GM18909 (cell line): Measurements from ENCODE around the gene CIBAR2.

Source experiments
- ATAC-seq: cut with Tn5 transposase; IDR thresholded peaks from one replicate; pipeline ENCODE4 v1.9.1; 2021; ENCODE audit warnings: mild to moderate bottlenecking; ENCODE audit not compliant: unreplicated experiment, poor library complexity

Gene CIBAR2

DNA sequence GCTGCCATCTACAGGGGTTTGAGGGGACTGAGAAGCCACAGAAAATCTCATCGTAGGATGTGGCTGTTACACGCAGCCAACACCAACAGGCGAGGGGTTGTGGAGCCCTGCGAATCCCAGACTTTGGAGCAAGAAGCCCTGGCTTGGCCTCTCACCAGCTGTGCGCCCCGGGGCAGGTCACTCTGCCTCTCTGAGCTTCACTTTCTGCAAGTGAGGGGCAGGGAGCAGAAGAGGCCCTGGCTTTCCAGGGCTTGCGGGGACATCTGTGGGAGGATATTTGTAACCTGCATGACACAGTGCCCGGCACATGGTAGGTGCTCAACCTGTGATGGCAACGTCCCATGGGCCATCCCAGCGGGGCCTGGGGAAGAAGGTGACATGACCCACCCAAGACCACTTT lies 32.9 kb upstream of the CIBAR2 start:
- no peak for ATAC-seq

DNA sequence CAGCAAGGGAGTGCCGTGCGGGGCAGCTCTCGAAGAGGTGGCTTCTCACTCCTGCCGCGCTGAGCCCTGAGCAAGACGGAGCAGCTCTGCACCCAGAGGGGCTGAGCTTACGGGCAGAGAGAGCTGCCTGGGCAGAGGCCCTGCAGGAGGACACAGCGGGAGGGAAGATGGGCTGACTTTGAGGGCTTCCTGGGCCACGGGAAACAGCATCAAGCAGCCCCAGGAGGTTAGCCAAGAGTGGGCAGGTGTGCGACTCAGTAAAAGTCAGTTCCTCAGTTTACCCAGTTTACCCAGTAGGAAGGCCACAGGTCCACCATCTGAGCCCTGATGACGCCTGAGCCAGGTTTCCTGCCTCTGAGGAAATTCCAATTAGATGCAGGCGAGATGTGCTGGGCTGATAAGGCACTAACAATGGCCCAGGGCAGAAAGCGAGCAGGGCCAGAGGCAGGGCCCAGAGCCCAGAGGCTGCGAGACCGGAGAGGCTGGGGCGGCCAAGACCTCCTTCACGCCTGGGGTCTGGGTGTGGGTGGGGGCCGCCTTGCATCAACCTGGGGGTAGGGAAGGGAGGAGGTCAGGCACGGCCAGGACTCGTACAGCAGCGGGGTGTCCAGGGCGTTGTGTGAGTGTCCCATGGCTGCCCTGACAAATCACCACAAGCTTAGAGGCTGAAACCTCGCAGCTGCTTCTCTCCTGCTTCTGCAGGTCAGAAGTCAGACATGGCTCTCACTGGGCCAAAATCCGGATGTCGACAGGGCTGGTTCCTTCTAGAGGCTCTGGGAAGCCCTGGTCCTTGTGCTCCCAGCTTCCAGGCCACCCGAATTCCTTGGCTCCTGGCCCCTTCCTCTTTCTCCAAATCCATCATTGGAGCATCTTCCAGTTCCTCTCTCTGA lies 32.0 kb upstream of the CIBAR2 start:
- ATAC-seq = no peak

DNA sequence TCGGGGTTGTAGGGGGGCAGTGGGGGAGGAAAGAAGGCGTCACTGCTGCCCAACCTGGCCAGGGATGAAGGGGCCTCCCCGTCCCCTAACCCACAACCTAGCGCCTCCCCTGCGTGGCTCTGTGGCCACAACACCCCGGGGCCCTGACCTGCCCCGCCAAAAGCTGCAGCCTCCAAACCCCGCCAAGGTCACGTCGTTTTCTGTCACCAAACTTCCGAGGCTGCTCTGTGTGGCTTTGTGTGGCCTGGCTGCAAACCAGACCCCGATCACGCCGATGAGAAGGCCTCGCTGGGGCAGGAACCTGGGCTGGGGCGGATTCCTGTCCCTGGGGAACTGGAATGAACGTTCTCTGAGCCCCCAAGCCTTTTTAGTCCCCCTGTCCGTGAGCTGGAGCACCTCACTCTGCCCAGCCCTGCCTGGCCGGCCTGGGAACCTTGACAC lies 30.5 kb upstream of the CIBAR2 start:
- no peak for ATAC-seq

DNA sequence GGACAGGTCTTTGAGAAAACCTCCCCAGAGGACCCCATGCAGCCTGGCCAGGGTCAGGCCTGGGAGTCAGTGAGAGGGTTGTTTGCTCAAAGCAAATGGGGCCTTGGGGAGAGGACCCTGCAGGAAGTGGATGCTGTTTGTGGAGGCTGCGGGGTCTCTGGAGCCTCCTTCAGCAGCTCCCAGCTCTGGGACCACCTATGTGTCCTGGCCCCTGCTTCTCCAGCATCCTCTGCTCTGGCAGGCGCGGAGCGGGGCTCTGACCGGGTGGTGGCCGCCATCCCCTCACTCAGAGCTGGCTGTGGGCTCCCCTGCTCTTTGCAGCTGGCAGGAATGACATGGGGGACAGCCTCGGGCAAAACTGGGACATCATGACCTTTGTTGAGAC lies 29.8 kb upstream of the CIBAR2 start:
- ATAC-seq = no peak

DNA sequence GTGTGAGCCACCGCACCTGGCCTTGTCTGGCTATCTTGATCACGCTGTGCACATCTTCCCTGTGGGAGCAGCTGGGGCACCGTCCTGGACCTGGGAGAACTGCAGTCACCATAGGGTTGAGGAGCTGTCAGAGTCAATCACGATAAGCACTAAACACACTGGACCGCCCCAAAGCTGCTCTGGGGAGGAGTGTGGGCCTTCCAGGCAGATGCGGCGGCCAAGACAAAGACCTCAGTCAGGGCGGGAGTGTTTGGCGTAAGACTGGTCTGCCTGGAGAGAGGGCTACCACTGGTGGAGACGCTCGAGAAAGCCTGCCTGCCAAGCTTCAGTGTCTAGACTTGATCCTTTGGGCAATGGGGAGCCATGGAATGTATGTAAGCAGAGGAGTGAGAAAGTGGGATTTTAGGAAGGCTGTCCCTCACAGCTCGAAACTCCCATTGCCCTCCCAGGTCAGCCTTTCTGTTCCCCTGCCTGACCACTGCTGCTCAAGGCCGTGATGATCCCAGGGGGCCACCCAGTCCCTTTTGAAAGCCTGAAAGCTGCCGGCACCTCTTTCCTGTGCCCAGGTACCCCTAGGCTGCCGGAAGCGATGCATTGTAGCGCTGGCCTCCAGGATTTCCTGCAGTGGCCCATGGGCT lies 29.3 kb upstream of the CIBAR2 start:
- no peak for ATAC-seq

DNA sequence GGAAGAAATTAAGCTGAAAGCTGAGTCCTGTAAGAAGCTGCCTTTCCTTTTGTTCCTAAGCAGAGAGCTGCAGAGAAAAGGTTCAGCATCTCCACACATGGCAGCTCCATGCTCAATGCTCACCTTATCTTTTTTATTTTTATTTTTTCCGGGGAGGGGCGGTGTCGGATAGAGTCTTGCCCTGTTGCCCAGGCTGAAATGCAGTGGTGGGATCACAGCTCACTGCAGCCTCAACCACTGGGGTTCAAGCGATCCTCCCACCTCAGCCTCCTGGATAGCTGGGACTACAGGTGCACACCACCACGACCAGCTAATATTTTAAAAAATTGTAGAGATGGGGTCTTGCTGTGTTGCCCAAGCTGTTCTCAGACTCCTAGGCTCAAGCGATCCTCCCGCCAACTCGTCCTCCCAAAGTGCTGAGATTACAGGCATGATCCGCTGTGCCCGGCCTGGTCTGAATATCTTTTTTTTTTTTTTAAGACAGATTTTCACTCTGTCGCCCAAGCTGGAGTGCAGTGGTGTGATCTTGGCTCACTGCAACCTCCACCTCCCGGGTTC lies 28.3 kb upstream of the CIBAR2 start:
- ATAC-seq = no peak

DNA sequence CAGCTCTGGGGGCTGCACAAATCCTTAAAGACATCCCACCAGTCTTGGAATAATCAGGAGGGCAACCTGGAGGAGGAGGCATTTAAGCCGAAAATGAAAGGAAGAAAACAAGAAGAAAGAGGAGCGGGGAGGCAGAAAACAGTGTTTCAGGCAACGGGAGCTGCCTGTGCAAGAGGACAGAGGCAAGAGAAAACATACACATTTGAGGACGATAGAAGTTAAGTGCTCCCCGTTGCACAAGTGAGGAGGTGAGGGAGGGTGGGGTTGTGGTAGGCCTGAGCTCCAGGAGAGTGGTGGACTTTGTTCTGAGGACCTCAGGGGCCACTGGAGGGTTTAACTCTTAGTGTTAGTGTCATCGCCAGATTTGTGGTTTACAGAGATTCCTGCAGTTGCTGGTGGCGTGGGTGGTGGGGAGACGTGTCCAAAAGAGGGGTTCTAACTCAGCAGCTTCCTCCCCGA lies 27.6 kb upstream of the CIBAR2 start:
- no peak for ATAC-seq

DNA sequence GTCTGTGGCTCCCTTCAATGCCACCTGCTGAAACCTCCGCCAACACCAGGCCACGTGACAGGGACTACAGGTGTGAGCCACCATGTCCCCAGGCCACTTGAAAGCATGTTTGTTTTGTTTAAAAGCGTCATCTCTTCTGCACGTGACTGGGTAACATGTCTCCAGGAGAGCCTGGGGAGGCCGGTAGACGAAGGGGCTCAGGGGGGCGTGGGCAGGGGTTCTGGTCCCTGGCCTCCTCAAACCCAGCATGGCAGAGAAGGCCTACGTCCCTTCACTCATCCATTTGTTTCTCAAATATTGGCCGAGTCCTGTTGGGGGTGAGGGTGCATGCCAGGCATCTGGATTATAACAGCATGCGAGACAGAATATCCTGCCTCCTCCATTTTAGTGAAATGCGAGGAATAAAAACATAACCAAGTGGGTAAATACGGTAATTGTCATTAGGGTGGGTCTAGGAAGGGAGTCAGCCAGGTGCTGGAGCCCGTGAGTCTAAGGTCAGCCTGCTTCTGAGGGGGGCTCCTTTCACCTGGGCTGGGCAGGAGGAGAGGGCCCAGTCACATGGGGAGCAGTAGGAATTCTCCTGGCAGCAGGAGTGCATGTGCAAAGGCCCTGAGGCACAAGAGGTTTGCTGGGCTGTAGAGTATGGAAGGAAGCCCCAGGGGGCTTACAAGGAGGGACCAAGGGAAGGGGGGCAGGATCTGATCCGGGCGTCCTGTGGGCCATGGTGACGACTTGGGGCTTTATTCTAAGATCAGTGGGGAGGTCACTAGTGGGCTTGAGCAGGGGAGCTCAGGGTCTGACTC lies 26.8 kb upstream of the CIBAR2 start:
- no peak for ATAC-seq

DNA sequence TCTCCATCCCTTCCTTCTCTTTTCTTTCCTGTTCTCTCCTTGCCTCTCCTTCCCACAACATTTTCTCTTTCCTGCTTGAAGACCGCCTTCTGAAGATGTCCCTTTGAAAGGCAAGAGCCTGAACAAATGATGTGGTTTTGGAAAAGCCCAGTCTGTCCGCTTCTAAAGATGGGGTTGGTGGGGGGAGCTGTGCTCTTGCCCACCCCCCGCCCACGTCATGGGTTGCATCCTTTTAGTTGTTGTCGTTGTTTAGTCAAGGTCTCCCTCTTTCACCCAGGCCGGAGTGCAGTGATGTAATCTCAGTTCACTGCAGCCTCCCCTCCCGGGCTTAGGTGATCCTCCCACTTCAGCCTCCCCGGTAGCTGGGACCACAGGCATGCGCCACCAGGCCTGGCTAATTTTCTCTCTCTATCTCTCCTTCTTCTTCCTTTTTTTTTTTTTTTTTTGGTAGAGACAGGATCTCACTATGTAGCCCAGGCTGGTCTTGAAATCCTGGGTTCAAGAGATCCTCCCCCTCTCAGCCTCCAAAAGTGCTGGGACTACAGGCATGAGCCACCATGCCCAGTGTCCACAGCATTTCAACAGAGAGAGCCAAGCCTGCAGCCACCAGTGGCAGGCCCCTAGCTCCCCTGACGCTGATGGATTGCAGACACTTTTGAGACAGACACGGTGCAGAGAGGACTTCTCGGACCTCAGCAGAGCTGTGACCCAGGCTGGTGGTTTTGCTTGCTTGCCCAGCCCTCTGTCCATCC lies 26.0 kb upstream of the CIBAR2 start:
- ATAC-seq = no peak

DNA sequence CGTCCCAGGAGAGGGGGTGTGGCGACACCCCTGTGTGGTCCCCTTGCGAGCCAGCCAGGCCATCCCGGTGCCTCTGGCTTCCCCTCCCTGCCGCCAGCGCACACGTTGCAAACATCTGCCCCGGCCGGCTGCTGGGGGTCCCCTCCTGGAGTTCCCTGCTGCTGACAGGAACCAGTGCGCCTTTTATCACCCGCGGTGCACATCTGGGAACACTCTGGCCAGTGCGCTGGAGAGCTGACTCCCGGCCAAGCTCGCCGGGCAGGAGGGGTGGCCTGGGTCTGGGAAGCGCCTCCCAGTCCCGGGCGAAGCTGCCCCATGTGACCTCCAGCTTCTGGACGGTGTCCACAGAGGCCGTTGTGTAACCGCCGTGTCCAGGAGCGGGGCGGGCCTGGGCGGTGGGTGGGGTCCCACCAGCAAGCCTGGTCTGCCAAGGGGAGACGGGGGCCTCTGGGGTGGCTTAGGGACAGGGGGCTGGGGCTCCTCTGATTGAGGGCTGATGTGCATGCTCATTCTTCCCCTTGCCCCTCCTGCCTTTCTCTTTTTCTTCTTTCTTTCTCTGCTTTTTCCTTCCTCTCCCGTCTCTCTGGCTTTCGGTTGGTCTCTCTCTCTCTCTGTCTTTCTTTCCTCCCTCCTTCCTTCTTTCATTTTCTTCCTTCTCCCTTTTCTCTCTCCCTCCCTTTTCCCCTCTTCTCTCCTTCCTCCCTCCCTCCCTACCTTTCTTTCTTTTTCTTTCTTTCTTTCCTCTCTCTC lies 25.2 kb upstream of the CIBAR2 start:
- ATAC-seq = no peak

DNA sequence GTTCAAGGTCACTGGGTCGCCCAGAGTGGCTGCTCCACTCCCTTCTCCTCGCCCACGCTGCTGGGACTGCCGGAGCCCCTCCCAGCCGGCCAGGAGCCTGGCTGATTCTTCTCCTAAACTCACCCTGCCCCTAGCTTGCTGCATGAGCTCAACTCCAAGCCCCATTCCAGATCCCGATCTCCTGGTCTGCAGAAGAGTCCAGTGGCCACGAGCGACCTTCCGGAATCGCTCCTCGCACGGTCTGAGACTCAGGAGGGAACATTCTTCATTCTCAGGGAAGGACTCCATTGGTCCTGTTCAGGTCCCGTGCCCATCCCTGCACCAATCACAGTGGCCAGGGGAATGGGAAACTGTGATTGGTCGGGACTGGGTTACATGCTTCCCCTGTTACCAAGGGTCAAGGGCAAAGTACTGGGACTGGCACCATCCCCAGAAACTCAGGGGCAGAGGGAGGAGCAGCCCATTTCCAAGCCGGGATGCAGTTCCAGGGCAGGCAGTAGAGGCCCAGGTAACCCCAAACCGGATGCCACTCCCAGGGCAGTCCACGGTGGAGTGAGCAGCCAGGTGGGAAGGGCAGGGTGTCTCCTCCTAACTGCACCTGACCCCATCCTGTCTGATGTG lies 24.5 kb upstream of the CIBAR2 start:
- ATAC-seq = no peak

DNA sequence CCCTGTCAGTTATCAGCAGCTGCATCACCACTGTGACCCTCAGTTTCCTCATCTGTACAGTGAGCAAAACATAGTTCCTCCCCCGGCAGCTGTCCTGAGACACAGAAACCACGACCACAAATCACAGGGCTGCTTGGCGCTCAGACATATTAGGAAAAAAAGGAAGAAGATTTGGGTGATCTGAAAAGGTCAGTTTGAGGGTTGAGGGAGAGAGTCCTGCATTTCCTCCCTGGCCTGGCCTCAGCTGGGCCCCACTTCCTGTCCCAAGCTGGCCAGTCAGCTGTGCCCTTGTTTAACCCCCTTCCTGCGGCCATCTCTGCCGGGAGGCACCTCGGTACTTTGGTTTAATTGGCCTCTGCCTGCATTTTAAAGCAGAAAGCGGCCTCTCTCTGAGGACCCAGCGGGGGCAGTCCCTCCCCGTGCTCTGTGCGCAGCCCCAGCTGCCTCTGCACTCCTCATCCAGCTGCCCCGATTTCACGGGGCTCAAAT lies 24.0 kb upstream of the CIBAR2 start:
- no peak for ATAC-seq

DNA sequence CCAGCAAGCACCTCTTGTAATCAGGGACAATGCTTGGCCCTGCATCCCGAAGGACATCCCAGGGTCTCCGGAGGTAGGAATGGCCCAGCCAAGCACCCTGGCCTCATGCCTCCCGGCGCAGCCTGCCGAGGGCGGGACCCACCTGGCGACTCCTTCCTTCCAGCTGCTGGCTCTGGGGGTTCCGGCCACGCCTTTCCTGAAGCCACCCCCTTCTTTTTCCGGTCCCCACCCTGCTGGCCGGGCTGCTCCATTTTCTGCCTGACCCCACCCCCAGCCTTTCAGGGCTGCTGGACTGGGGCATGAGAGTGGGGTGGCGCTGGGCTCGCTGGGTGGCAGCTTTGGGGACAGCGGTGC lies 22.5 kb upstream of the CIBAR2 start:
- ATAC-seq = no peak

DNA sequence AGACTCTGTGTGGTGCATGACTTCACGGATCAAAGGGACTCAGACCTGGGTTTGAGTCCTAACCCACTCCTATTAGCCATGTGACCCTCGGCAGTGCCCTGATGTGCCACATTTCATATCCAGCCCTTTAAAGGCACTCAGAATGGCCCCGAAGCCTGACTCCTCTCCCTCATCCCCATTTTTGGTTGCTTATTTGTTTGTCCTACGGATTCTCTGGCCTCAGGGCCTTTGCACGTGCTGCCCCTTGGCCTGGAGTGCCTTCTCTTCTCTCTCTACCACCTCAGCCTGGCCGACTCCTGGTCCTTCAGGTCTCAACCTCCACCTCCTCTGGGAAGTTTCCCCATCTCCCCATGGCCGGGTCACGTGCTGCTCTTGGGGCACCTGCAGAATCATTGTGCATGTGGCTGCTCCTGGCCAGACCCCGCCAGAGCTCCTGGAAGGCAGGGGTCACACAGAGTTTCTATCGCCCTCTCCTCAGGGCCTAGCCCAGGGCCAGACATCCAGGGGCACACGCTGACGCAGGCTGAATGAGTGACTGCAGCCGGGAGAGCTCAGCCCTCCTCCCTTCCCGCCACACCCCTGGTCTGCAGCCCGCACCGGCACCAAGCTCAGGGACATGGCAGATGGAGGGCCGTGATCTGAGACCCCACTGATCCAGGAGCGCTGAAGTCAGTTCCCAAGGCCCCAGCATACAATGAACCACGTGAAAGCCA lies 22.0 kb upstream of the CIBAR2 start:
- no peak for ATAC-seq

DNA sequence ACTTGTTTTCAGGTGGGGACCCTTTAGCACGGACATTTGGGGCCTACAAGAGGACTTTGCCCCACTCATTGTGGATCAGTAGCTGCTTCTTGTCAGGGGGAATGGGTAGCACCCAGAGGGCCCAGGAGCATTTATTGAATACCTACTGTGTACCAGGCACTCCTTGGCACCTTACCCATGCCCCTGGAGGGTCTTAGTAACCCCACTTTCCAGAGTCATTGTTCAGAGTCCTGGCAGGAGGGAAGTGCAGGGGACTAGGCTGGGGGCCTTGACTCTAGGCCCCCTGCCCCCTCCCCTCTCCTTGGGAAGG lies 21.0 kb upstream of the CIBAR2 start:
- no peak for ATAC-seq

DNA sequence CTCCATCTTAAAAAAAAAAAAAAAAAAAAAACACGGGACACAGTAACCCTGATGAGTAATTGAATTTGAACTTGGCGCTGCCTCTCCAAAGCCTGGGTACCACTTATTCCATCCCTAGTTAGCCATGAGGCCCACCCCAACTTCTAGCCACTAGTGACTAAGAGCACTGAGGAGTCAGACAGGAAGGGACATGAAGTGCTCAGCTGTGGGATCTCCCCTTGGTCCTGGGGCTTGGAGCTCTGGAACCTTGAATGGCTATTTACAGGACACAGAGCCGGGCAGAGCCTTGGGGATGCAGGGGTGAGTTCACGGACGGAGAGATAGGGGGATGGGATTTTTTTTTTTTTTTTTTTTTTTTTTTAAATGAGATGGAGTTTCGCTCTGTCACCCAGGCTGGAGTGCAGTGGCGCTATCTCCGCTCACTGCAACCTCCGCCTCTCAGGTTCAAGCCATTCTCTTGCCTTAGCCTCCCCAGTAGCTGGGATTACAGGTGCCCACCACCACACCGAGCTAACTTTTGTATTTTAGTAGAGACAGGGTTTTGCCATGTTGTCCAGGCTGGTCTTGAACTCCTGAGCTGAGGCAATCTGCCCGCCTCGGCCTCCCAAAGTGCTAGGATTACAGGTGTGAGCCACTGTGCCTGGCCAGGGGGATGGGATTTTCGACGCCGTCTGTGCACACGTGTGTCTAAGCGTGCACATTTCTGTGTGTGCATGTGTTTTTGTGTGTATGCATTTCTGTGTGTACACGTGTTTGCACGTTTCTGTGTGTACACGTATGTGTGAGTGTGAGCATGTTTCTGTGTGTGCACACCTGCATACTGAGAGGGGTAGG lies 20.4 kb upstream of the CIBAR2 start:
- ATAC-seq = no peak

DNA sequence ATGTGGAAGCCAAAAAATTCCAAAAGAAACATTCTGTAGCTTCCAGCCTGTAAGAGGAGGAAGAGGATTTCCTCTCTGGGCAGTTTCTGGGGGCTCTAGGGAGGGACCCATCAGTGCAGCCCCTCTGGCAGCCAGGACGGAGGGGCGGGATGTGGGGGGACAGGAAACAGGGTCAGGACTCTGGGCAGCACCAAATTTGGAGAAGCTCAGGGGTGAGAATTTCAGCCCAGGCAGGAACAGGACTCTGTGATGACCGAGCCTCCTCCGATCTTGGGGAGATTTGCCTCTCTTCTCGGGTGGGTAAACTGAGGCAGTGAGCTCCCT lies 18.4 kb upstream of the CIBAR2 start:
- no peak for ATAC-seq
